HG03521 (cell line): ENCODE data around the gene VAV3.
"Not testable (repeated sequence)": the region's sequence is repeated elsewhere in the genome, so short reads cannot be mapped to it uniquely, and the experiment has no call there.

Source experiments
- ATAC-seq: cut with Tn5 transposase; IDR thresholded peaks from one replicate; pipeline ENCODE4 v1.9.1; 2021; ENCODE audit warnings: mild to moderate bottlenecking, moderate library complexity; ENCODE audit not compliant: unreplicated experiment

VAV3 gene

GRCh38 chr1:107895403-107896191 lies 69.4 kb downstream of the VAV3 start:
- no peak for ATAC-seq

GRCh38 chr1:107894605-107895004 lies 70.4 kb downstream of the VAV3 start:
- no peak for ATAC-seq

- not testable (repeated sequence) for ATAC-seq
These were observed 71.6 kb downstream of the VAV3 start for GRCh38 chr1:107893350-107893749.

- no peak for ATAC-seq
These were observed 75.5 kb downstream of the VAV3 start for GRCh38 chr1:107889524-107889923.

GRCh38 chr1:107883562-107883961 lies 81.4 kb downstream of the VAV3 start:
- ATAC-seq, result no peak

- no peak for ATAC-seq
These were observed 85.1 kb downstream of the VAV3 start for GRCh38 chr1:107879927-107880326.

GRCh38 chr1:107879346-107879745 lies 85.6 kb downstream of the VAV3 start:
- ATAC-seq, result no peak

- ATAC-seq, result no peak
These were observed 87.2 kb downstream of the VAV3 start for GRCh38 chr1:107877745-107878144.

- no peak for ATAC-seq
These were observed 87.9 kb downstream of the VAV3 start for GRCh38 chr1:107877092-107877491.

- ATAC-seq, result no peak
These were observed 89.3 kb downstream of the VAV3 start for GRCh38 chr1:107875689-107876088.

- no peak for ATAC-seq
These were observed 90.8 kb downstream of the VAV3 start for GRCh38 chr1:107874221-107874620.

- no peak for ATAC-seq
These were observed 93.1 kb downstream of the VAV3 start for GRCh38 chr1:107871687-107872395.

GRCh38 chr1:107871259-107871658 lies 93.7 kb downstream of the VAV3 start:
- ATAC-seq, result no peak

GRCh38 chr1:107870696-107871095 lies 94.3 kb downstream of the VAV3 start:
- ATAC-seq, result no peak

GRCh38 chr1:107867897-107868296 lies 97.1 kb downstream of the VAV3 start:
- ATAC-seq, result no peak

GRCh38 chr1:107867422-107867821 lies 97.6 kb downstream of the VAV3 start:
- ATAC-seq, result no peak

GRCh38 chr1:107866870-107867269 lies 98.1 kb downstream of the VAV3 start:
- no peak for ATAC-seq

GRCh38 chr1:107865627-107866026 lies 99.4 kb downstream of the VAV3 start:
- no peak for ATAC-seq

- no peak for ATAC-seq
These were observed 101.6 kb downstream of the VAV3 start for GRCh38 chr1:107863342-107863741.

GRCh38 chr1:107862064-107862463 lies 102.9 kb downstream of the VAV3 start:
- no peak for ATAC-seq

- no peak for ATAC-seq
These were observed 106.7 kb downstream of the VAV3 start for GRCh38 chr1:107858323-107858722.

GRCh38 chr1:107851418-107851817 lies 113.6 kb downstream of the VAV3 start:
- ATAC-seq, result no peak
